Stimulated activated CD8-positive, alpha-beta memory T cell treated with anti-CD3 and anti-CD28 coated beads, Interleukin-15, amount 100 ng/mL, for 48 hours (primary cell): ENCODE data around the gene NBPF15.
A peak's percentile ranks its signal among the peaks of the same experiment; 100 is the strongest.
"Not testable (repeated sequence)": the region's sequence is repeated elsewhere in the genome, so short reads cannot be mapped to it uniquely, and the experiment has no call there.

Experiments used
- DNase-seq, 2 donors: peaks; one replicate each; pipeline ENCODE4 v3.0.0-alpha.2; 2020; ENCODE audit warnings: low read depth in 2 of 2

The NBPF15 gene, protein sequence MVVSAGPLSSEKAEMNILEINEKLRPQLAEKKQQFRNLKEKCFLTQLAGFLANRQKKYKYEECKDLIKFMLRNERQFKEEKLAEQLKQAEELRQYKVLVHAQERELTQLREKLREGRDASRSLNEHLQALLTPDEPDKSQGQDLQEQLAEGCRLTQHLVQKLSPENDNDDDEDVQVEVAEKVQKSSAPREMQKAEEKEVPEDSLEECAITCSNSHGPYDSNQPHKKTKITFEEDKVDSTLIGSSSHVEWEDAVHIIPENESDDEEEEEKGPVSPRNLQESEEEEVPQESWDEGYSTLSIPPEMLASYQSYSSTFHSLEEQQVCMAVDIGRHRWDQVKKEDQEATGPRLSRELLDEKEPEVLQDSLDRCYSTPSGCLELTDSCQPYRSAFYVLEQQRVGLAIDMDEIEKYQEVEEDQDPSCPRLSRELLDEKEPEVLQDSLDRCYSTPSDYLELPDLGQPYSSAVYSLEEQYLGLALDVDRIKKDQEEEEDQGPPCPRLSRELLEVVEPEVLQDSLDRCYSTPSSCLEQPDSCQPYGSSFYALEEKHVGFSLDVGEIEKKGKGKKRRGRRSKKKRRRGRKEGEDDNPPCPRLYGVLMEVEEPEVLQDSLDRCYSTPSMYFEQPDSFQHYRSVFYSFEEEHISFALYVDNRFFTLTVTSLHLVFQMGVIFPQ

GRCh38 chr1:144461136-144461759, at the start of gene NBPF15:
TSS of gene NBPF15 (minus strand) at chr1:144461669. CDS start at chr1:144440003, 21,666 bp downstream.
- DNase-seq: peak; percentile 37 to 57

- not testable (repeated sequence) for DNase-seq
Observed at GRCh38 chr1:144496429-144496828, 35.0 kb upstream of the NBPF15 start.

DNA sequence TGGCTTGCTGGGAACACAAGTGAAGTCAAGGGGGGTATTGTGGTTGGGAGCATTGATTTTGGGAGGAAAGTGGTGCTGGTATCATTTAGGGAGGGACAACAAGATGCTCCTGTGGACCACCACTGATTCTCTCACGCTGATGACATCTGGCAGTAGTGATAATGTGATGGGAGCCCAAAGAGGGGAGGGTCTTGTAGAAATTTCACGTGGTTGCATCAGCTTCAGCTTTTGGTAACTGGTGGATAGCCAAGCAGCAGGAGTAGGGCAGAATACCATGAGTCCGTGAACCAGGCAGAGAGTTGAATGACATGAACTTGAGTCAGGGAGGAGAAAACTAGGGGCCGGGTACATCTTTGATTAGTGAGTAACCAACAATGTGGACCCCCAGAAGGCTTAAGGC, 32.7 kb upstream of the NBPF15 start:
- DNase-seq: not testable (repeated sequence)

GRCh38 chr1:144490394-144490793, 28.9 kb upstream of the NBPF15 start:
- not testable (repeated sequence) for DNase-seq

DNA sequence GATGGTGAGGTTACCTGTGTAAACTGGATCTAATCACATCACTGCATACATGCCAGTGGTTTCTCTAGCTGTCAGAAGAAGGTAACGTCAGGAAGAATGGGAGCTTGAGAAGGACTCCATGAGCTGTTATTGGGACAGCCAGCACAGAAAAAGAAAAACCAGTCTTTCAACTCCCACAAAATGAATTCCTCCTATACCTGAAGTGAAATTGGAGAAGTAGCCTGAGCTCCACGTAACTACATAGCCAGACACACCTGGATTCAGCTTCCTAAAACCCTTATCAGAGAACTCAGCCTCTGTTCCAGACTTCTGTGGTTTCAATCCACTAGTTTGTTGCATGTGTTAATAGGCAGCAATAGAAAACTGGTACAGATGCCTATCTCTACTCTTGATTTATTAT, 25.5 kb upstream of the NBPF15 start:
- DNase-seq: not testable (repeated sequence)

DNA sequence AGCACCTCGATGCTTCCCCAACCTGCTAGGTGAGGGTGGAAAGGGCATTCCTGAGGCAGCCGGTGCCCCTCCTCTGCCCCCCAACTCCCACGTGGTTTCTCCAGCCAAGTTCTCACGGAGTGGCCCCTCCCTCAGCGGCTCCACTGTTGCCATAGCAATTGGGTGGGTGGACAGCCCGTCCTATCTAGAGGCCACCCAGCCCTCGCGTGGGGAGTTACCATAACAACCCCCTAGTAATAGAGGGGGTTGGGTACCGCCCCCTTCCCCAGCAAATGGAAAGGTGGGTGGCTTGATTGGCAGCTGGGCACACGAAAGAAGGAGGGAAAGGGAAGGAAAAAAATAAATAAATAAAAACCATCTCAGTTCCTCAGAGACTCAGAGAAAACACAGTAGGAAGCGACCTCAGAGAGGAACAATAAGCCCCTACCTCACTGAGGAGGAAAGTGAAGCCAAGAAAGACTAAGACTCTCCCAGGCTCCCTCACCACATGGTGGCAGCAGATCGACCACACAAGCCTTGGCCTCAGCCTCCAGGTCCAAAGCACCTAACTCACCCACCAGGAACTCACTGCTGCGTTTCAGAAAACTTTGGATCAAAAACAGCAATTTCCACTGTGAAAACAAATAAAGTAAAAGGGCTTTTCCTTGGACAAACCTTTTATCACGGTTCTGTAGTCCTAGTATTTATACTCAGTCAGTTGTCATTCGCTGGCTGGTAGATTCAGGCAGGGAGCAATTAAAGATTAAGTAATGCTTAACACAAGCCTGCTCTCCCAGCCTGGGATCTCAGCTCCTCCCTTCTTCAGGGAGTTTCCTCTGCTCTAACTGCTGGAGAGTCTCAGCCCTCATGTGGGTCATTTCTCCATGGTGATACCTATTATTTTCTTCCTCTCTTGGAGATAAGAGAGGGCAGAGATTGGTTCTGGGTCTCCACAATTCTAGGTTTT, 23.9 kb upstream of the NBPF15 start:
- DNase-seq: not testable (repeated sequence)

DNA sequence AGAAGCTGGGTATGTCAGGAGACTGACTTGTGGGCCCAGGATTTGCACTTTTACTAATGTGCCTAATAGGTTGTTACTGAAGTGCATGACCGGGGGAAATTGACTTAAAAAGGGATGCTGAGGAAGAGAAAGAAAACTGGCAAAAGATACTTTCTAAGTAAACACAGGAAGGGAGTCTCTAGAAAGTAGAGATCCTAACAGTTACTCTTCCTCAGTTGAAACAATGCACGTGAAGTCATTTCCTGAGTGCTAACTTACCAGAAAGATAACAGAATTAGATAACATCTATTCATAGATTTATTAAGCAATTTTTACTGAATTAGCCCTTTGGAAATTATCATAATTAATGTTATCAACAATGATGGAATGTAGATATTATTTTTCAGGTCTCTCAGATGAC, 12.4 kb upstream of the NBPF15 start:
- DNase-seq: not testable (repeated sequence)

GRCh38 chr1:144471434-144471833, 10.0 kb upstream of the NBPF15 start:
- not testable (repeated sequence) for DNase-seq

DNA sequence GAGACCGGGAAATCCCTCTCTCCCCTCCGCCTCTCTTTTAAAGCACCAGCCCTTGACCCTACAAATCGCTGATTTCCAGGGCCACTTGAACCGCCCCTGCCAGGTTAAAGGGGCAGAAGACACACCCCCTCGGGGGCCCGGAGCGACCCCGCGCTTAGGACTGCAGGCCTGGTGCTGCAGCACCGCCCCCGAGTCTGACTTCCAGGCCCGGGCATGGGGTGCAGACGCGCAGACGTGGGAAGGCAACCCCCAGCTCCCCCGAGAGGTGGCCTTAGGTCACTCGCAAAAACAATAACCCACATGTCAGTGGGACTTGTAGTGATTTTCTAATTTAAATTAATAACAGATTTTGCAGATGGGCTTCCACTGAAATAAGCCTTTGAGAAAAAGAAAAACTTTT, 309 bp upstream of the NBPF15 start:
- DNase-seq: not testable (repeated sequence)

GRCh38 chr1:144460686-144461085, 783 bp downstream of the NBPF15 start:
- DNase-seq: peak; percentile 4 to 6

- DNase-seq: not testable (repeated sequence)
Observed at GRCh38 chr1:144442402-144442801, 19.1 kb downstream of the NBPF15 start.

DNA sequence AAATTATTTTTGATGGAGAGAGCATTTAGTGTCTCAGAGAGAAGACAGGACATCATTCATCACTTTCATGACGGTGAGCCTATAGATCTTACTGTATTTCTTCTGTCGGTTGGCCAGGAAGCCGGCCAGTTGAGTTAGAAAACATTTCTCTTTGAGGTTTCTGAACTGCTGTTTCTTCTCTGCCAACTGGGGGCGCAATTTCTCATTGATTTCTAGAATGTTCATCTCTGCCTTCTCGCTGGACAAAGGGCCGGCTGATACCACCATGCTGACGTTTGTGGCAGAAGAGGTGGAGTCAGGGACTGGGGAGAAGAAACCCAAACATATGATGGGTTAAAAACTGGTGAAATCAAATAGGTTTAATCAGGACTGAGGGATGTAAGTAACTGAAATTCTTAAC, 21.7 kb downstream of the NBPF15 start:
- not testable (repeated sequence) for DNase-seq

- DNase-seq: peak; percentile 13 to 42
Observed at GRCh38 chr1:144418891-144419694, 42.4 kb downstream of the NBPF15 start.

GRCh38 chr1:144413404-144414118, 47.9 kb downstream of the NBPF15 start:
- DNase-seq: not testable (repeated sequence)

DNA sequence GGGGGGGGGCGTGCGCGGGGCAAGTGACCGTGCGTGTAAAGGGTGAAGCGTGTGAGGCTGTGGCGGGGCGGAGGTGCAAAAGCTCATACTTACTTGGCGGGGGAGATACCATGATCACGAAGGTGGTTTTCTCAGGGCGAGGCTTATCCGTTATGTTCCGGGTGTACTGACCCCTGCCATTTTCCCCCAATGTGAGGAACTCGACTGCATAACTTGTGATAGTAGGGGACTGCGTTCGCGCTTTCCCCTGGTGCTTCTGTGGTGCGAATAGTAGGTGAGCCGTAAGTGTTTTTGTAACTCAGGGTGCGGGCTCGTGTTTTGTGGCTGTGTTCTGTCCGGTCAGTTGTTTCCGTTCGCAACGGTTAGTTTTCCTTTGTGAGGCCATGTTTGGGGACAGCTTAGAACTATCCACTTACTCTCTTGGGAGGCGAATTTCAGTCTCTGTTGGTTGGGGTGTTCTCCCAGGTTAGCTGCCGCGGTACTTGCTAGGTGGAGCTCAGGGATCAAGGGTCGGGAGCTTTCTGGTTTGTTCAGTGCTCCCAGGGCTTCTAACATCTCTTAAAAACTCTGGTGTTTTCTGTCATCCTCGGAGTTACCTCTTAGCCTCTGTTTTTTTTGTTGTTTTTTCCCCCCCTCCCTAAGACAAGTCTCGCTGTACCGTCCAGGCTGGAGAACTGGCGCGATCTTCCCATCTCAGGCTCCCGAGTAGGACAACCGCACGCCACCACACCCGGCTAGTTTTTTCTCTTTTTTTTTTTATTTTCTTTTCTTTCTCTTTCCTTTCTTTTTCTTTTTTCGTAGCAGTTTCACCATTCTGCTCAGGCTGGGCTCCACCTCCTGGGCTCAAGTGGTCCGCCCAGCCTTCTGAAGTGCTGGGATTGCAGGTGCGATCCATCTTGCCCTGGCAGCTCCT, 48.7 kb downstream of the NBPF15 start:
- peak; percentile 76 to 82 for DNase-seq

DNA sequence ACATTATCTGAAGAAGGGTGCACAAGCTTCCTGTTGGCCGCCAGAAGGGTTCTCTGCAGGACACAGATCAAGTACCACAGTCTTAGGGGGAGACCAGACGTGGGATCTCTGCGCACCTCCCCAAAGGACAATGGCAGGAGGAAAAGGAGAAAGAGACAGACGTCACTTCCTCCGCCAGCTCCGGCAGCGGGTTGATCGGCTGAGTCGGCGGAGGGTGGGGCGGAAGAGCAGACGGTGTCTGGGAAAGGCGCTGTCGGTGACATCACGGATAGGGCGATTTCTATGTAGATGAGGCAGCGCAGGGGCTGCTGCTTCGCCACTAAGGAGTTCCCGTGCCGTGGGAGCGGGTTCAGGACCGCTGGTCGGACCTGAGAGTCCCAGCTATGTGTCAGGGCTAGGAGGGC, 49.4 kb downstream of the NBPF15 start:
- DNase-seq: peak; percentile 63 to 80

GRCh38 chr1:144402807-144403206, 58.7 kb downstream of the NBPF15 start:
- not testable (repeated sequence) for DNase-seq

- not testable (repeated sequence) for DNase-seq
Observed at GRCh38 chr1:144371651-144372050, 89.8 kb downstream of the NBPF15 start.
